B cell (primary cell): ENCODE measurements around the gene MKRN2. TPM values are rescaled to one million over a fixed set of nuclear protein-coding genes. Genes with fewer than 3 reads are reported as not detected.
"Not testable (repeated sequence)": the region's sequence is repeated elsewhere in the genome, so short reads cannot be mapped to it uniquely, and the experiment has no call there.

Experiments used
- ATAC-seq: fragments of 200-7000 bp; cut with Tn5 transposase; one replicate; pipeline ENCODE4 v1.10.0; 2021; ENCODE audit warnings: low read depth, mild to moderate bottlenecking, moderate number of reproducible peaks, moderate library complexity
- CTCF ChIA-PET: fragments of 350-600 bp; sonication (Branson Sonifier 250); formaldehyde crosslinking; loops from one replicate; lab custom pipeline; 2021; ENCODE audit warnings: antibody characterized with exemption, inconsistent platforms; lab: Charles Lee
- POLR2A ChIA-PET: fragments of 350-600 bp; sonication (Branson Sonifier 250); formaldehyde crosslinking; loops from one replicate; lab custom pipeline; 2021; ENCODE audit warnings: antibody characterized with exemption; lab: Charles Lee
- DNase-seq: peaks from one replicate; pipeline ENCODE4 v3.0.0; 2013
- H2AFZ ChIP-seq: 2 replicates; pipeline ENCODE4 v1.6.1; 2012; ENCODE audit warnings: mild to moderate bottlenecking, low read depth, low read length; ENCODE audit not compliant: insufficient read depth, poor library complexity, severe bottlenecking
- H3K27ac ChIP-seq, 2 donors: 1 replicate in 1 of 2; 2 replicates in 1 of 2; pipeline ENCODE4 v1.5.1; 2012 to 2013; ENCODE audit warnings: low read length in 2 of 2, mild to moderate bottlenecking in 2 of 2, moderate library complexity in 1 of 2
- H3K27me3 ChIP-seq, 4 experiments: fragments of 200-600 bp in 1 of 4; sonication (generic) in 1 of 4; replicated peaks in 1 of 4; 1 replicate in 2 of 4; 2 replicates in 2 of 4; pipeline versions ENCODE4 v1.6.1 to v1.7.0; 2013 to 2016; ENCODE audit warnings: low read length in 3 of 4, mild to moderate bottlenecking in 2 of 4, mixed read lengths in 1 of 4, moderate library complexity in 1 of 4; ENCODE audit not compliant: insufficient read depth in 4 of 4, control insufficient read depth in 3 of 4; ENCODE audit errors: control extremely low read depth in 1 of 4
- H3K36me3 ChIP-seq, 2 experiments: replicated peaks in 1 of 2; 1 replicate in 1 of 2; 2 replicates in 1 of 2; pipeline versions ENCODE4 v1.6.1 to v1.7.1; 2013; ENCODE audit warnings: low read length in 1 of 2; ENCODE audit not compliant: insufficient read depth in 2 of 2, control insufficient read depth in 1 of 2; ENCODE audit errors: control extremely low read depth in 1 of 2, extremely low read depth in 1 of 2
- H3K4me1 ChIP-seq, 2 donors: fragments of 200-600 bp in 1 of 2; sonication (generic) in 1 of 2; 1 replicate in 1 of 2; 2 replicates in 1 of 2; pipeline versions ENCODE4 v1.5.1 to v1.6.1; 2013 to 2017; ENCODE audit warnings: low read length in 2 of 2; ENCODE audit not compliant: control insufficient read depth in 2 of 2, insufficient read depth in 2 of 2
- H3K4me2 ChIP-seq: replicated peaks from 2 replicates; pipeline ENCODE3; 2012; ENCODE audit warnings: mild to moderate bottlenecking, low read depth, low read length; ENCODE audit not compliant: poor library complexity, severe bottlenecking
- H3K4me3 ChIP-seq, 5 experiments: fragments of 200-600 bp in 1 of 5; sonication (generic) in 1 of 5; 1 replicate in 3 of 5; 2 replicates in 2 of 5; pipeline versions ENCODE4 v1.5.1 to v1.7.0; 2011 to 2016; ENCODE audit warnings: low read length in 4 of 5, mild to moderate bottlenecking in 4 of 5, low read depth in 2 of 5, control low read depth in 1 of 5, moderate library complexity in 1 of 5; ENCODE audit not compliant: insufficient read depth in 1 of 5; ENCODE audit errors: control extremely low read depth in 1 of 5, extremely low read depth in 1 of 5
- H3K79me2 ChIP-seq: fragments of 200-600 bp; sonication (generic); one replicate; pipeline ENCODE4 v1.6.0; 2016; ENCODE audit warnings: low read length; ENCODE audit not compliant: control insufficient read depth, insufficient read depth
- H3K9ac ChIP-seq: fragments of 200-600 bp; sonication (generic); 2 replicates; pipeline ENCODE4 v1.6.1; 2017; ENCODE audit warnings: mild to moderate bottlenecking, low read length, moderate library complexity
- H3K9me3 ChIP-seq, 3 donors: one replicate each; pipeline versions ENCODE4 v1.6.1 to v1.7.1; 2013; ENCODE audit warnings: low read length in 2 of 3; ENCODE audit not compliant: control insufficient read depth in 2 of 3, insufficient read depth in 1 of 3; ENCODE audit errors: control extremely low read depth in 1 of 3
- H4K20me1 ChIP-seq: 2 replicates; pipeline ENCODE4 v1.6.0; 2012; ENCODE audit warnings: mild to moderate bottlenecking, low read length; ENCODE audit not compliant: insufficient read depth, control insufficient read depth, poor library complexity, severe bottlenecking
- H3K27ac Mint-ChIP-seq: one replicate; pipeline ENCODE4 v1.8.0; 2021; ENCODE audit warnings: mixed read lengths
- H3K27me3 Mint-ChIP-seq: one replicate; pipeline ENCODE4 v1.8.0; 2021; ENCODE audit warnings: mixed read lengths
- H3K4me1 Mint-ChIP-seq: one replicate; pipeline ENCODE4 v1.8.0; 2021; ENCODE audit warnings: mixed read lengths
- H3K4me3 Mint-ChIP-seq: one replicate; pipeline ENCODE4 v1.8.0; 2021; ENCODE audit warnings: mixed read lengths
- H3K9me3 Mint-ChIP-seq: one replicate; pipeline ENCODE4 v1.8.0; 2022; ENCODE audit warnings: mixed read lengths; ENCODE audit not compliant: insufficient read depth
- CTCF ChIP-seq: fragments of 200-600 bp; IDR thresholded peaks from one replicate; pipeline ENCODE4 v1.8.0; 2022; ENCODE audit warnings: antibody characterized with exemption, mild to moderate bottlenecking
- EZH2 ChIP-seq: IDR thresholded peaks from 2 replicates; pipeline ENCODE4 v1.6.1; 2012; ENCODE audit warnings: borderline replicate concordance, low read depth, mild to moderate bottlenecking, moderate library complexity, low read length; ENCODE audit not compliant: insufficient read depth, poor library complexity, severe bottlenecking
- WGBS: methylation state at CpG from one replicate; pipeline ENCODE4 v1.1.5; 2013; ENCODE audit warnings: missing lambda C conversion rate; ENCODE audit not compliant: insufficient coverage; 5-methylcytosine and 5-hydroxymethylcytosine counted together
- intact Hi-C: fragments of 100-400 bp; cut with micrococcal nuclease; formaldehyde crosslinking; loops from one replicate; pipeline ENCODE4 v1.10.0; 2022
- polyA plus RNA-seq: library from polyadenylated mRNA; depleted of rRNA; stranded (reverse); fragments of >200 nt; gene quantifications from 2 replicates; pipeline ENCODE4 v1.2.3, GENCODE V29; 2012
- total RNA-seq, 2 donors: library from RNA; stranded (reverse); fragments of 120-200 nt in 1 of 2; gene quantifications; 1 replicate in 1 of 2; 2 replicates in 1 of 2; pipeline versions ENCODE4 v1.2.3 to v1.2.4, GENCODE V29; 2013 to 2022

The MKRN2 gene
- total and polyA plus RNA-seq, 2 donors (not counting 1 experiment from before 2014, with no cell fraction given): 21.5 to 25.9 TPM

DNA sequence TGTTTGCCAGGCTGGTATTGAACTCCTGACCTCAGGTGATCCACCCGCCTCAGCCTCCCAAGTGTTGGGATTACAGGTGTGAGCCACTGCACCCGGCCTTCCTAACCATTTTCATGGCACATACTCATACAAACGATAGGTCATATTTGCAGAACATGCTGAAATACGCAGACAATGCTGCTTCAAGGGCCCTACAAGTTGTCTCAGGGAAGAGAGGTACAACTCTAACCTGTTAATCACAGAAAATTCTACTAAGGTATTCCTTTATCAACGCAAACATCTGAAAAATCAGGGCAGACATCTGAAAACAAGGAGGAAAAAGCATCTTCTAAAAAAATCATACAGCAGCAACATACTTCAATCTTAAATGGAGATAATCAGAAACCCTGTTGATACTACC lies 67.2 kb downstream of the MKRN2 start:
- H3K27ac Mint-ChIP-seq: no peak overlapping the region
- DNase-seq: no peak
- ATAC-seq: no peak
- H3K9me3 Mint-ChIP-seq: no peaks in the 10 kb centered on the region
- H3K9me3 ChIP-seq: no peaks in the 10 kb centered on the region
- H2AFZ ChIP-seq: no peak overlapping the region
- H3K9ac ChIP-seq: no peak overlapping the region
- 94% methylated on average over 3 of the region's 5 CpGs for WGBS
- no peak overlapping the region for H3K4me2 ChIP-seq
- H3K4me3 ChIP-seq: no peak overlapping the region
- CTCF ChIA-PET: no interaction called here
- no peaks in the 10 kb centered on the region for H3K27me3 ChIP-seq
- no peak for TF ChIP-seq EZH2
- no peak for TF ChIP-seq CTCF
- H3K36me3 ChIP-seq: no peaks in the 10 kb centered on the region
- no peak overlapping the region for H3K27ac ChIP-seq
- H3K79me2 ChIP-seq: peaks cover 98% of the 10 kb centered on the region
- intact Hi-C loops: no loop called here
- H3K4me1 Mint-ChIP-seq: peaks cover 50% of the 10 kb centered on the region
- H3K4me1 ChIP-seq: peaks cover 18 to 26% of the 10 kb centered on the region in 2 donors
- POLR2A ChIA-PET: no interaction called here
- H3K4me3 Mint-ChIP-seq: no peak overlapping the region
- H4K20me1 ChIP-seq: peaks cover 78% of the 10 kb centered on the region
- H3K27me3 Mint-ChIP-seq: no peaks in the 10 kb centered on the region

DNA sequence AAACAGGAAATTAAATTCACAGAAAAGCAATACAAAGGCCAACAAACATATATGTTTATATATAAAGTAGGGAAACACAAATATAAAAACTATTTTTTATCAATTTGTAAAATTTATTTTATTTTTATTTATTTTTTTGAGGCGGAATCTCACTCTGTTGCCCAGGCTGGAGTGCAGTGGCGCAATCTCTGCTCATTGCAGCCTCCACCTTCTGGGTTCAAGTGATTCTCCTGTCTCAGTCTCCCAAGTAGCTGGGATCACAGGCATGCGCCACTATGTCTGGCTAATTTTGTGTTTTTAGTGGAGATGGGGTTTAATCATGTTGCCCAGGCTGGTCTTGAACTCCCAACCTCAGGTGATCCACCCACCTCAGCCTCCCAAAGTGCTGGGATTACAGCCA lies 68.1 kb downstream of the MKRN2 start:
- H3K27ac Mint-ChIP-seq, H3K27me3 Mint-ChIP-seq, ATAC-seq, H3K36me3 ChIP-seq, CTCF ChIA-PET, H3K4me3 Mint-ChIP-seq, H3K9me3 Mint-ChIP-seq, H3K4me3 ChIP-seq, H3K27me3 ChIP-seq, H3K9me3 ChIP-seq, intact Hi-C loops, DNase-seq, POLR2A ChIA-PET, H2AFZ ChIP-seq: not testable (repeated sequence)
- peak overlapping the region; percentile 66 for H3K4me2 ChIP-seq
- peaks cover 56% of the 10 kb centered on the region for H3K4me1 Mint-ChIP-seq
- peak overlapping the region; percentile 37 for H3K9ac ChIP-seq
- H3K79me2 ChIP-seq: peaks cover 99% of the 10 kb centered on the region
- peak overlapping the region in 1 of 2 donors; percentile 54 for H3K27ac ChIP-seq
- H3K4me1 ChIP-seq: peaks cover 18 to 29% of the 10 kb centered on the region in 2 donors
- 100% methylated on average over 2 of the region's 3 CpGs for WGBS
- H4K20me1 ChIP-seq: peaks cover 82% of the 10 kb centered on the region
